AG04449 (cell line): ENCODE results near the gene NPS.

Experiments used
- CTCF ChIA-PET: fragments of 350-600 bp; formaldehyde crosslinking; extraction: SDS; loops from one replicate; lab custom pipeline; 2021; ENCODE audit warnings: antibody characterized with exemption; lab: Yijun Ruan, JAX
- POLR2A ChIA-PET: fragments of 400-600, 350-600 bp; formaldehyde crosslinking; extraction: SDS; loops from one replicate; lab custom pipeline; 2020; ENCODE audit warnings: antibody characterized with exemption, inconsistent platforms; lab: Yijun Ruan, JAX
- DNase-seq: peaks from one replicate; pipeline ENCODE4 v3.0.0-alpha.2; 2010; ENCODE audit warnings: low read depth, low spot score
- H3K4me3 ChIP-seq: 2 replicates; pipeline ENCODE4 v1.5.1; 2011; ENCODE audit warnings: low read depth, mild to moderate bottlenecking, control low read depth, low read length
- CTCF ChIP-seq: IDR thresholded peaks from one replicate; pipeline ENCODE4 v1.5.1; 2011; ENCODE audit warnings: mild to moderate bottlenecking, moderate library complexity, low read length, control low read depth, inconsistent platforms; ENCODE audit not compliant: insufficient read depth; ENCODE audit errors: missing control alignments

The NPS gene

GRCh38 chr10:127548022-127548421 lies 1.1 kb upstream of the NPS start:
- POLR2A ChIA-PET: no interaction called here
- CTCF ChIA-PET: no interaction called here
- no peak overlapping the region for H3K4me3 ChIP-seq
- TF ChIP-seq CTCF: no peak
- no peak for DNase-seq

GRCh38 chr10:127550861-127551260 lies 1.8 kb downstream of the NPS start:
- POLR2A ChIA-PET: no interaction called here
- DNase-seq: no peak
- H3K4me3 ChIP-seq: no peak overlapping the region
- CTCF ChIA-PET: no interaction called here
- TF ChIP-seq CTCF: no peak

- H3K4me3 ChIP-seq: no peak overlapping the region
- ChIA-PET CTCF (no interaction called here), POLR2A (no interaction called here)
- no peak for DNase-seq
- no peak for TF ChIP-seq CTCF
These were observed 3.3 kb downstream of the NPS start for GRCh38 chr10:127552446-127552845.

- no peak for TF ChIP-seq CTCF
- no peak for DNase-seq
- POLR2A ChIA-PET: no interaction called here
- H3K4me3 ChIP-seq: no peak overlapping the region
- CTCF ChIA-PET: no interaction called here
These were observed 4.3 kb downstream of the NPS start for GRCh38 chr10:127553417-127553816.

GRCh38 chr10:127556916-127557315 lies 7.8 kb downstream of the NPS start:
- no peak for DNase-seq
- TF ChIP-seq CTCF: no peak
- ChIA-PET CTCF (no interaction called here), POLR2A (no interaction called here)
- no peak overlapping the region for H3K4me3 ChIP-seq

- ChIA-PET CTCF (no interaction called here), POLR2A (no interaction called here)
- no peak for DNase-seq
- no peak for TF ChIP-seq CTCF
- H3K4me3 ChIP-seq: no peak overlapping the region
These were observed 12.5 kb downstream of the NPS start for GRCh38 chr10:127561647-127562046.
